OCI-LY3 (cell line): ENCODE results near the gene ENDOD1.

ENCODE experiments used
- CTCF ChIP-seq: fragments of 200-600, 300-600 bp; sonication (generic); IDR thresholded peaks from 2 replicates; pipeline ENCODE4 v1.5.1; 2014; ENCODE audit warnings: antibody characterized with exemption, low read length, low read depth
- EZH2phosphoT487 ChIP-seq: fragments of 200-600 bp; shearing (Covaris generic); IDR thresholded peaks from 2 replicates; pipeline ENCODE4 v1.6.1; 2018; ENCODE audit warnings: antibody characterized with exemption, mixed run types, low read depth

- TF ChIP-seq CTCF (no peak), EZH2phosphoT487 (no peak)
Measured at GRCh38 chr11:95147364-95147905, 57.8 kb downstream of the ENDOD1 start.
